Stromal cell of bone marrow (primary cell): ENCODE data around the gene TST.

Experiments
- DNase-seq: peaks from one replicate; pipeline ENCODE4 v3.0.0-alpha.2; 2012; ENCODE audit warnings: low read depth

Gene TST

DNA sequence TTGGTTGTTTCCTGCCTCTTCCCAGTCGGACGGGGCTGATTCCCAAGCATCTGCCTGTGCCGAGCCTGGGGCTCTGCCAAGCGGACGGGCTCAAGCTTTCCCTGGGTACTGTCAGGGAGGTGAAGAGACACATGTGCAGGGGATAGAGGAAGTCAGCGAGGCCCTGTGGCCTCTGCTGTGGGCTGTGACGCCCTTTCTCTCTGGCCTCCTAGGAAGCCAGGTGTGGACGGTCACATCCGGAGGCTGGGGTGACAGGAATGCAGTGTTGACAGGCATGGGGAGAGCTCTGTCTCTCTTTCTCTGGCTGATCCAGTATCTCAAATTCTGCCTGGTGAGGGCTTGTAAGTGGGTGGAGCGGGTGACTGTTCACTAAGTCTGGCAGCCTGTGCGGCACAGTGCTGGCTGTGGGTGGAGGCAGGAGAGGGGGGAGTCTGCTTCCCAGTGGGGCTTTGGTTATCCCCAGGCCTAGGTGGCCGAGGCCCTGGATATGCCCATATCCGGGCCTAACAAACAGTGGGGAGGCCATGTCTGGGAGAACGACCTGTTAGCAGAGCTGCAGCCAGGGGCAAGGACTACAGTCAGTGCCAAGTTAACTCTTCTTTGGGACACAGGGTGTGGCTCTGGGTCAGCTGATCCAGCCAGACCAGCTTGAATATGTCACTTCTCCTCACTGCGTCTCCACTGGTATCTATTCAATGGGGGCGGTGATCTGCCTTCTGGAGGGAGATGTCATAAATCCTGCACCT, 34.2 kb upstream of the TST start:
- DNase-seq: no peak

DNA sequence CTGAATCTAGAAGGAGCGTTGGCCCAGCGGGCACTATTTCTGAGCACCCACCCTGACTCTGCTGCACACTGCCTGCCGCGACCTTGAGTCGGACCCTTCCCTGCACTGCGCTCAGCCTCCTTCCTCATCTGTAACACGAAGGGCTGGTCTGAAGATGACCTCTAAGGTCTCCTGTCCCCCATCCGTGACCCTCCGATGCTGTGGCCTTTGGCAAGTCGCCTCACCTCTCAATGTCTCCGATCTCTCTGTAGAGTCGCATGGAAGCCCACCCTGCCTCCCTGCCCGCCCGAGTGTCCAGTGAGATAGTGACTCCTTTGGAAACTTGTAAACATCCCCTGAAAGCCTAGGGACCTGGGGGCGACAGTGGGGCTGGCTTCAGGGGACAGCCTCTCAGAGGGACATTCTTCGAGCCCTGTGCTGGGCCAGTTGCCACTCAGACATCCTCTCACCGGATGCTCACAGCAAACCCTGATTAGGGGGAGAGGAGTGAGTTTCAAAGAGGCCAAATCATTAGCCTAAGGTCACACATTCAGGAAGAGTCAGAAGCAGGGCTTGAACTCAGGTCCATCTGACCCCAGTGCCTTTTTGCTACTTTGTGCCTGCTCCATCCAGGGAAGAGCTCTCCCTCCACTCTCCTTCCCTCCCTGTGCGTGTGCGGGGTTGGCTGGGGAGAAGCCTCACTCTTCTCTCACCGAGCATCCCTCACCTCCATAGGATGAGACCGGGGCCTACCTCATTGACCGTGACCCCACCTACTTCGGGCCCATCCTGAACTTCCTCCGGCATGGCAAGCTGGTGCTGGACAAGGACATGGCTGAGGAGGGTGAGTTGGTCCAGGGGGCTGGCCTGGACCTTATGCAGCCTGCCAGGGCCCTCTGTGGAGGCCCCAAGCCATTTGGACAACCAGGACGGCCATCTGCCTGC, 33.4 kb upstream of the TST start:
- no peak for DNase-seq

DNA sequence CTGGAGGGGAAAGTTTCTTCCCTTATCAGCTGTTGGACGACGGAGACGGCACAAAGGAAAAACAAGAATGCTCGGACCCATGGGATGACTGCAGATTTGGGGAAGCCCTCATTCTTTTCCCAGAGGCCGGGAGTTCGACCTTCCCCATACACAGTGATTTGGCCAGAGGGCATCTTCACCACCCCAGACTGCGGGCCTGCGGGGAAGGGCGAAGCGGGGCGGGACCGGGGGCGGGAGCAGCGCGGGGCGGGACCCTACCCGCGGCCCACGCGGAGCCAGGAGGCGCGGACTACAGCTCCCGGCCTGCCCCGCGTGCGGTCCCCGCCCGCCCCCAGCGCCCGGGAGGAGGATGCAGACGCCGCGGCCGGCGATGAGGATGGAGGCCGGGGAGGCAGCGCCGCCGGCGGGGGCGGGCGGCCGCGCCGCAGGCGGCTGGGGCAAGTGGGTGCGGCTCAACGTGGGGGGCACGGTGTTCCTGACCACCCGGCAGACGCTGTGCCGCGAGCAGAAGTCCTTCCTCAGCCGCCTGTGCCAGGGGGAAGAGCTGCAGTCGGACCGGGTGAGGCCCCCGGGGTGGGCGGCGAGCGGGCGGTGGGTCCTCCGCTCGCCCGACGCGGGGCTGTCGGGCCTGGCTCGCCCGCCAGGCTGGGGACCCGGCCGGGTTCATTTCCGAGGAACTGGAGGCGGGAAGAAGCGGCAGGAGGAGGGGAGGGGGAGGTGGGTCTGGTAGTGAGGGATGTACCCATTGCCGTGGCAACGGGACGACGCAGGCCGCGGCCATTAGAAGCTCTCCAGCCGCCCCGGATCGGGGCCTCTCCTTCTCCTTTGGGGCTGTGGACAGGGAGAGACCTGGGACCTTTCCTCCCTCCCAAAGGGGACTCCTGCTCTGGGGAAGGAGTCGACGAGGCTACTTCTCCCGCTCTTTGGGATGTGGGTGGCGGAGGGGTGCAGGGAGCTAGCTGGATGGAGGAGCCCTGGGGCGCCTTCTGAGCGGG, 32.4 kb upstream of the TST start, which contains the start of gene KCTD17:
KCTD17 (plus strand) TSS at position 352 of the 995 bp plus-strand sequence; CDS start at position 371, 19 bp downstream.
- DNase-seq: peak; percentile 49

DNA sequence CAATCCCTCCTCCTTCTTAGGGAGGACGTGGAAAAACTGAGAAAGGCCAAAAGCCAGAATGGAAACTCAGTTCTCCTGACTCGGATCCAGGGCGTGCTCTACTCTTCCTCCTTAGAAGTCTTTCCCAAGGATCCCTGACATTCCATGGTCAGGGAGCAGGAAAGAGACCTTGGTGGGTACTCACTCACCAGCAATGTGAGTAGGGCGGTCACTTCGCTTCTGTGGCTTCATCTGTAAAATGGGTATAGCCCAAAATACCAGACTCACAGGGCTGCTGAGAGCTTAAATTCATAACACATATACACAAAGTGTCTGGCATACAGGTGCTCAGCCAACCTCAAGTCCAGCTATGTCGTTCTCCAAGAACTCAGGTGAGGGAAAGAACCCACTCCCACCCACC, 31.7 kb upstream of the TST start:
- no peak for DNase-seq

DNA sequence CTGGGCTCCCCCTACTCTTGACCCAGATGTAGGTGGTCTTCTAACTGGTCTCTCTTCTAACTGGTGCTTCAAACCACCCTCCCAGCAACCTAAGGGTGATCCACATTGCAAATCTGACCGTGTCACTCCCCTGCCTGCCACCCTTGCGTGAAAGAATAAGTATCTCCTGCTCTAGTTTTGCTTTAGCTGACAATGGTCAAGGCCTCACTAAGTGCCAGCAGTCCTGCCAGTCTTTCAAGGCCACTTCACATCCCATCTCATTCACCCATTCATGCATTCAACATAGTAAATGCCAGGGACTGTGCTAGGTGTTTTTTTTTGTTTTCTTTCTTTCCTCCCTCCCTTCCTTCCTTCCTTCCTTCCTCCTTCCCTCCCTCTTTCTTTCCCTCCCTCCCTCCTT, 30.0 kb upstream of the TST start:
- no peak for DNase-seq

DNA sequence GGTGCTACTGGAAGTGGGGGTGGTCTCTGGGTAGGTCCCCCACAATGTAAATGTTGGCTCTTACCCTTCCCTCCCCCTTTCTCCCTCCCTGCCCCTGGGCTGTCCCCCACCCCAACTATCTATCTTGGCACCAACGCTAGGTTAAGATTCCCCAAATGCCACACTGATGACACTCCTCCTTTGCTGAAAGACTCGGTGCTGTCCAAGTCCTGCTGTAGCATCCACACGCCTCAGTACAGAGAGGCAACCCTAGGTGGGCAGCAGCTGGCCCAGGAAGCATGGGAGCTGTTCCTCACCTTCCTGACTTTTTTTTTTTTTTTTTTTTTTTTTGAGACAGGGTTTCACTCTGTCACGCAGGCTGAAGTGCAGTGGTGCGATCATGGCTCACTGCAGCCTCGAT, 28.9 kb upstream of the TST start:
- DNase-seq: no peak

DNA sequence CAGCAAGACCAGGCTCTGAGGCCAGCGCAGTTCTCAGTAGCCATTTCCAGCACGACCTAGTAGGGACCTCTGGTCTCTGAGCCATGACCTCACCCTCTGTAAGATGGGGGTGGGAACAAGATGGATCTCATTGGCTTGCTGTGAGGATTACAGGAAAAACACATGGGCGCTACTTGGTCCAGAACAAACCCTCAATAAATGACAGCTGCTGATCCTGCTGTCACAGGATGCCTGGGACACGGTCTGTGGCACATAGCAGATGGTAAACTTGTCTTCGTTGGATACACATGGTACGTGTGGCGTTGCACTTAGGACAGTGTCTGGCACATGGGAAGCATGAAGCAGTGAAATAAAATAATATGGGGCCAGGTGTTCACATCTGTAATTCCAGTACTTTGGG, 27.8 kb upstream of the TST start:
- no peak for DNase-seq

DNA sequence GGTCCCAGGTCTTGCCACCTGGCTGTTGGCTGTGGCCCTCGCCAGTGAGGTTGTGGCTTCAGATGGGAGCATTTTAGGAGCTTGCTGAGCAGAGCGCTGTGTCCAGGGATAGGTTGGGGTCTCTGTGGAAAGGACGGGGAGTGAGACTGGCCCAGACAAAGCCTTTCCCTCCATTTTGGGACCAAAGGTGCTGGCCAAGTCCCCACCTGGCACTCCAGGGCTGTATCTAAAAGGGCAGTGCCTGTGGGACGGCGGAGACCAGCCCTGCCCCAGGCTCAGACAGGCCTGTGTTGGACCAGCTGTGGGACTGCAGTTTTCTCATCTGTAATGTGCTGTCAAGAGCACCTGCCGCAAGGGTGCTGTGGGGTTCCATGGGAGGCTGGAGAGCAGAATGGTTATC, 27.3 kb upstream of the TST start:
- DNase-seq: no peak

DNA sequence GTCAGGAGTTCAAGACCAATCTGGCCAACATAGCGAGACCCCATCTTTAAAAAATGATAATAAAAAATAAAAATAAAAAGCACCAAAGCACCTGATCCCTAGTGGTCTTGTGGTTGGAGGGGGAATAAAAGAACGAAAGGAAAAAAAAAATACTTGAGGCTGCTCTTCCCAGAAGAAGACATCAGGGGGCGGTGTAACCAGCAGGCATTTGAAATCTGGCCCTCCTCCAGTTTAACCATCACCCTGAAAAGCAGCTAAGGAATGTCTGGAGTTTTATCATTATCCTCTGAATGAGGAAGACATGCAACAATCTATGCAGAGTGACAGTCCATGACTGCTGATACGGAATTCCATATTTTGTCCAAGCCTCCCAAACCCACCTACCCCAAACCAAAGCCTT, 26.7 kb upstream of the TST start:
- no peak for DNase-seq

DNA sequence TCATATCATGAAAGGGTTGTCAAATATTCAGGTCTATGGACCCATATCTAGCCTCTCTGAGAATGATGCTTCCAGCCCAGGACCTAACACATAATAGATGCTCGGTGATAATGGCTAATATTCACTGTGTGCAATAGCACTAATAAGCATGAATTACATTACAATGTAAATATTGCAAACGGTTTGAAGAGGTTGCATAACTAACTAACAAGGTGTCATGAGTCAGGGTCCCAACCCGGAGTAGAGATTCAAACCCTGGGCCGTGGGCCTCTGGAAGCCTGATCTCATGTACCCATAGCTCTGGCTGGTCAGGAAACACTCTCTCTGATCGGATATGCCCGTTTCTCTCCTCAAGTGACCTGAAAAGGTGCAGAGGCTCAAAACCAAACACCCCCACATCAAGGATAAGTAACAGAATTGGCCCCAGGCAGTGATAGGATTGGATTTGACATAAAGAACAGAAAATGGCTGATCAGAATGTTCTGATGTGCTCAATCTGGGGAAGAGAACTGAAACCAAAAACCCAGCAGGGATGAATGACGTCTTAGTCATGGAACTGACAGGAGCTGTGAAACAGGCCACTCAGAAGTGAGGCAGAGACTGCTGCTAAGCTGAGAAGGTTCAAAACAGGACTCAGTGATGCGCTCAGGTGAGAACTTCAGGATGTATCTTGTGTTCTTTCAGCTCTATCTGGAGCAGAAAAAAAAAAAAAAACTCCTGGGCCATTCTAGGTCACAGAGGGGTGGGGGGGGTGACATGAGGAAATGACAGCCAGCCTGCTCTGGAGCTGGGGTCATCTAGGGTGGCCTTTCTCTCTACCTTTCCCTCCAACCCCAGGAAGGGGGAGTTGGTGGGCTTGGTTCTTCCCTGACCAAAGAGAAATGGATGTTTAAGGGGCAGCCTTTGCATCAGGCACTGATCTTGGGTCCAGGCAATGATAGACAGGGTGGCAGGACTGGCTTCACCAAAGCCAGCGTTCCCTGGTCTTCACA, 25.7 kb upstream of the TST start:
- DNase-seq: no peak

DNA sequence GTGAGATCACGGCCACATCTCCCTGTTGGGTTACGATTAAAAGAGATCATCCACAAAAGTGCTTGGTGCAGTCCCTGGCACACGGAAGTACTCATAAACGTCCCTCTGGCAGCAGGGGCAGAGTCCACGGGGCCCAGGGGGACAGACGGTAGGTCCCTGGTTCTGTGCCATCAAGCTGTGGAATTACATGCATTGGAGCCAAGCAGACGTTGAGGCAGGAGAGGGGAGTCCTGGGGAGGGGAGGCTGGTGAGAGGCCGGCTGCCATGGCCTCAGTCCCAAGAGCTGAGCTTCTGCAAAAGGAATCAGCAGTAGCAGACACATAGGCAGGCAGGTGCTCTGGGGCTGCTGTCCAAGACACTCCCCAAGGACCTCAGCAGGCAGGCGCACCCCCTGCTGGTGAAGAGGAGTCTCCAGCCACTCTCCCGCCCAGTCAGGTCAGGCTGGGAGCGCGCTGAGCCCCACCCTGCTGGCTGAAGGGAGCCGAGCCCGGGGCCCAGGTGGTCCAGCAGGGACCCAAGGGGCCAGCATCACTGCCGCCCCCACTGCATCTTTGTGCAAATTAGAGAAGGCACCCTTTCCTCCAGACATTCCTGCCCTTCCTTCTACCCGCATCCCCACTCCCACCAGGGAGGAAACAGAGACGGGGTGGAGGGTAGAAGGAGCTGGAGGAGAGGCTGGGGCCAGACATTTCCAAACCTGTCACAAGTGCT, 24.7 kb upstream of the TST start:
- DNase-seq: no peak

DNA sequence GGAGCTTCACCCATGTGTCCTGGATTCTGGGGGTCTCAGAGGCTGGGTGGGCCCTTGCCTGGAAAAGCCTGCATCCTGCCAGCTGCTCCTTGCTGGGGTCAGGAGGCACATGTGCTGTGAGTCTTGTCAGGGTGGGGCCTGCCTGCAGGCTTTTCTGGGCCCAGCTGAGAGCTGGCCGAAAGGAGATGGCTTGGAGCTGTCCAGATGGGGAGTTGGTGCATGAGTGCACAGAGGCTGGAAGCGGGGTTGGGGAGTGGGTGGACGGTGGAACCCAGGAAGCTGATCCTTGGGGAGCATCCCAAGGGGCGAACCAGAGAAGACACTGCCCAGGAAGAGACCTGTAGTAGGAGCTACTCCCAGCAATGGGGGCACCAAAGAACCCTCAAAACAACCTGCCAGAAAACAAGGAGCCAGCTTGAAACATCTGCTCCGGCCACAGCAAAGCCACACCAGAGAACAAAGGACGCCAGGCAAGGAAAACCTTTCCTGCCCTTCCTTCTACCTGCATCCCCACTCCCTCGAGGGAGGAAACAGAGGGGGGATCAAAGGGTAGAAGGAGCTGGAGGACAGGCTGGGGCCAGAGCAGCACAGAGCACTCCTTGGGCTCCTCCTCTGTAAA, 24.1 kb upstream of the TST start:
- no peak for DNase-seq

DNA sequence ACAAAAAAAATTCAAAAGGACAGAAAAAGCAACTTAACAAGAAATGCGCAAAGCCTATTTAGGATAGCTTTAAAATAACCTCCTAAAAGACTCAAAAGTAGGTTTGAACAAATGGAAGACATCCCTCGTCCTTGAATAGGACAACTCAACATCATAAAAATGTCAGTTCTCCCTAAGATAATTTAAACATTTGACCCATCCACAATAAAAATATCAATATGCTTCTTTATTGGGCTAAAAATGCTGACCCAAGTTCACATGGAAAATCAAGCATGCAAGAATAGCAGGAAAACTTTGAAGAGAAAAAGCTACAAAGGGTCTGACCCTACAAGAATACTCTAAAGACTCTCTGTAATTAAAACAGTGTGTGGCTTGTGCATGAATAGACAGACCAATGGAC, 20.2 kb upstream of the TST start:
- no peak for DNase-seq

DNA sequence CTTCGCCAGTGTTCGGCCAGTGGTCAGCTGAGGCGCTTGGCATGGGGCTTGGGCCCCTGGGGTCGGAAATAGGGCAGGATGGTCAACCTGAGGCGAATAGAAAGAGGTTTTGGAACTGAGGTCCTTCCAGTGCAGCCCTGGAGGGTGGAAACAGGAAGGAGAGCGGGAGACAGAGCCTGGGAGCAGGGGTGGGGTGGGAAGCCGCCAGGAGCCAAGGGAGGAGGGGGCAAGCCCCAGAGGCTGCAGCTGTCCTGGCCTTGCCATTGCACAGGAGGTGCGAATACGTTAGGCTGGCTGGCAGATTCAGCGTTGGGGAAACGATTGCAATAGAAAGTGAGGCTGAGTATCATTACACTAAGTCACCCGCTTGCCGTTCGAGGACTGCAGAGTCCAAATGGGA, 18.4 kb upstream of the TST start:
- DNase-seq: no peak

DNA sequence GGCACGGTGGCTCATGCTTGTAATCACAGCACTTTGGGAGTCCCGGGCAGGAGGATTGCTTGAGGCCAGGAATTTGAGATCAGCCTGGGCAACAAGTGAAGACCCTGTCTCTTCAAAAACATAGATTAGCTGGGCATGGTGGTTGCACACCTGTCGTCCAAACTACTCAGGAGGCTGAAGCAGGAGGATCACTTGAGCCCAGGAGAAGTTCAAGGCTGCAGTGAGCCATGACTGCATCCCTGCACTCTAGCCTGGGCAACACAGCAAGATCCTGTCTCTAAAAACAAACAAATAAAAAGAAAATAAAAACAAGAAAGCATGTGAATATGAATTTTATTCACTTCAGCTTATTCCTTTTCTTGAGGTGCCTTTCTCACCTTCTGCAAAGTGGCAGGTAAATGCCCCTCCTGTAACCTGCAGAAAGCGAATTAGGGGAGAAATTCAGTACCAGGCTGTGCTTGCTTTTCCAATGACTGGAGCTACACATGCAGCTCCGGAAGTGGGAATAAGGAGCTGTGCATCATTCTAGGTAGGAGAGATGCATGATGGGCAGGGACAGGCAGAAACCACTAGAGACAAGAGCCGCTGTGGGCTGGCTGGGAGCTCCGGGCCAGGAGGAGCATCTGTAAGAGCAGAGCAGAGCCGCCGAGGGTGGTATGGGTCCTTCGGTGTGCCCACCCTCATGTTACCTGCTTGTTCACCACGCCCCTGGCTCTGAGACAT, 17.6 kb upstream of the TST start:
- DNase-seq: no peak

DNA sequence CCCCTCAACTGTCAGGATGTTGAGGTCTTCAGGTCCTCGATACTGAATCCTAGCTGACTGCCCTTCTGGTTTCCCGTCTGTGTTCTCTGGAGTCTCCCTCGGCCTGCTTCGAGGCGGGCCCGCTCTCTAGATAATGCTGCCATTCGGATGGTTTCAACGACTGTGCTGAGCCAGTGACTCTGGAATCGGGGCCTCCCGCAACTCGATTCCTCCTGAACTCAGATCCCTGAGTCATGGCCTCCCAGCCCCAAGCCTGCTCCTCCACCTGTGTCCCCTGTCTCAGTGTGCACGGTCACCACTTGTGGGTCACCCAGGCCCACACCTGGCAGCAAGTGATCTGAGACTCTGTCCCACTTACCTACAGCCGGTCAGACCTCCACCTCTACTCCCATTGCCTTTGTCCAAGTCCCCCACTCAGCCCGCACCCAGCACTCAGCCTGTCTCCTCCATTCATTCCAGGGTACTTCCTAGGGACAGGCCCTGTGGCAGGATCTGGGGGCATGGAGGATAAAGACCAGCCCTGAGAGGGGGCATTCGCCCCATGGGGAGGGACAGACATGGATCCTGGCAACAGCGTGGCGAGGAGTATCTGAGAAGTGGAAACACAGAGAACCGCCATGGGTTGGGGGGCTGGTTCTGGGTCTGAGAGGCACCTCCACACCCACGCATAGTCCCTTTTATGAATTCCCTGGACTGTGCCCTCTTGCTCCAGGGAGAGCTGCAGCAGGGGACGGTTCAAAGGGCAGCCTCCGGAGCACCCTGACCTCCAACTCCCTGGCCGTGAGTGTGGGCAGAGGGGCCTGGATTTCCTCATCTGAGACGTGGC, 14.6 kb upstream of the TST start:
- no peak for DNase-seq

DNA sequence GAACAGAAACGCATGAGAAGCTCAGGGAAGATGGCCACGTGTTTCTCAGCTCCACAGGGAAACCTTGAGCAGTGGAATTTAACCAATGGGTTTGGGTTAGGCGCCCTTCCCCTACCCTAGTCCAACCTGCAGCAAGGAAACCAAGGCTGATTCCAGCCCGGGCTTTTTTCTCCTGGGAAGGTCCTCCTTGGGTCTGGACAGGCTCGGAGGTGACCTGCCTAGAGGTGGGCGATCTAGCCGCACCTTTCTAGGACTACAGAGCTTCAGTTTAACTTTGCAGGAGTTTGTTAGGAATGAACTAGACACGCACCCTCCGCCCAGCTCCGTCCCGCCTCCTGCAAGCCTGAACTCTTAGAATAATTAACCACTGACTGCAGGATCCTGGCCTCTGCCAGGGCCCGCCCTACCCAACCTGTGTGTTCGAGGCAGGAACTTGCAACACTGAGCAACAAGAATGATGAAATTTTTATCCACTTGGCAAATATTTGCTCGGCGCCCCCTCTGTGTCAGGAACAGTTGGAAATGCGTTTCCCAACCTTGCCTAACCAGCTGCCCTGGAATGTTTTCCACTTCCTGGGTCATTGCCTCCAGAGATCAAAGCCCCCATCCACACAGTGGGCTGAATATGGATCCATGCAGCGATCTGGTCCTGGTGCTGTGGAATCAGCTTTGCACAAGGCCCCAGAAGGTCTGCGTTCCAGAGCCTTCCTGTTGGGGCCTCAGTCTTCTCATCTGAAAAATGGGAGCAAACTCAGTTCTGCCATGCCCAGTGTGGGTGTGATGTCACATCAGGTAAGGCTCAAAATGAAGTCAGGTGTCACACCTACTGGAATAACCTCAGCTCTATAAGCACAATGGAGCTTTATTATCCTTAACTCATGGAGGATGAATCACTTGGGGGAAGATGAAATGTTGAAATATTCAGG, 13.6 kb upstream of the TST start:
- DNase-seq: no peak
